Astrocyte (in vitro differentiated cells and primary cell): ENCODE data around the gene INPP5F.

Experiments
- CTCF ChIP-seq: IDR thresholded peaks from 2 replicates; pipeline ENCODE4 v1.5.1; 2011; ENCODE audit warnings: low read depth, mild to moderate bottlenecking, inconsistent platforms, low read length, moderate library complexity; ENCODE audit not compliant: insufficient read depth
- EZH2 ChIP-seq: IDR thresholded peaks from 2 replicates; pipeline ENCODE4 v1.6.1; 2012; ENCODE audit warnings: mild to moderate bottlenecking, low read length, inconsistent platforms; ENCODE audit not compliant: insufficient read depth

DNA sequence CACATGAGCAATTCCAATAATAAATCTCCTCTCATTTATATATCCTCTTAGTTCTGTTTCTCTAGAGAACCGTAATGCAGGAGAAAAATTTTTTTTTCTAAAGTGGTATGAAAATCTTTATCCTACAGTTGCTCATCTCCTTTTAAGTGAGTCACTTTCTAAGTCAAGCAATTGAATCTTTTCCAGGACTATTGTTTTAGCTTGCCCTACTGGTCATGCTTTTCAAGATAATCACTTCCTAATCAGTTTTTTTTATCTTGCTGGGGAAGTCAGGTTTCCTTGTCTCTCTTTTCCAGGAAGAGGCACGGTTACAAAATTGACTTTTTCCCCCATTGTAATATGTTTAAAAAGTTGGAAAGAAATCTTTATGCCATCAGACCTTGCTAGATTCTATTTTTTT, 44.0 kb downstream of the INPP5F start:
- TF ChIP-seq CTCF (no peak), EZH2 (no peak)
